Activated CD8-positive, alpha-beta memory T cell treated with anti-CD3 and anti-CD28 coated beads, Interleukin-2, amount 10 ng/mL, durations not matched to agents 7 days and 5 days (primary cell): ENCODE data around the gene SERPINB12. TPM values are rescaled to one million over a fixed set of nuclear protein-coding genes. Genes with fewer than 3 reads are reported as not detected.

Experiments
- total RNA-seq, 2 experiments: library from RNA; stranded (reverse); gene quantifications; one replicate each; pipeline ENCODE4 v1.2.3, GENCODE V29; 2021

SERPINB12 gene
- total RNA-seq, 2 experiments from 2014 or later, result not detected

Other genes with a start within 250 kb of the SERPINB12 start
- gene BCL2, start 222.6 kb upstream of the SERPINB12 start, total RNA-seq, result 100 to 1,000 TPM; 118 to 143 TPM
- gene KDSR, start 175.2 kb upstream of the SERPINB12 start, total RNA-seq, result 10 to 100 TPM; 34.6 to 48.4 TPM
- gene VPS4B, start 119.9 kb upstream of the SERPINB12 start, total RNA-seq, result 10 to 100 TPM; 63.3 to 64.8 TPM
- gene SERPINB5, start 65.4 kb upstream of the SERPINB12 start, total RNA-seq, result not detected
- gene SERPINB13, start 45.0 kb downstream of the SERPINB12 start, total RNA-seq, result not detected
- gene SERPINB4, start 101.9 kb downstream of the SERPINB12 start, total RNA-seq, result not detected
- not detected for gene SERPINB3, start 119.5 kb downstream of the SERPINB12 start, total RNA-seq
- gene SERPINB11, start 160.6 kb downstream of the SERPINB12 start, total RNA-seq, result not detected
- gene SERPINB7, start 233.0 kb downstream of the SERPINB12 start, total RNA-seq, result not detected